GM08714 (cell line): ENCODE results near the gene ITK.
A peak's percentile ranks its signal among the peaks of the same experiment; 100 is the strongest.

Experiments used
- H3K4me3 ChIP-seq: fragments of 200-500 bp; sonication (Bioruptor generic); 2 replicates; pipeline ENCODE4 v1.5.1; 2014; ENCODE audit warnings: mild to moderate bottlenecking, low read length, inconsistent platforms
- ZNF274 ChIP-seq: IDR thresholded peaks from 2 replicates; pipeline ENCODE4 v1.6.1; 2012; ENCODE audit warnings: mild to moderate bottlenecking, low read depth, low read length

ITK gene

GRCh38 chr5:157213527-157214243 is 33.0 kb downstream of the ITK start:
- no peak for TF ChIP-seq ZNF274
- H3K4me3 ChIP-seq = no peak overlapping the region

- no peak overlapping the region for H3K4me3 ChIP-seq
- TF ChIP-seq ZNF274 = no peak
These were observed 33.8 kb downstream of the ITK start for GRCh38 chr5:157214415-157214814.

GRCh38 chr5:157214861-157215513 is 34.3 kb downstream of the ITK start:
- no peak for TF ChIP-seq ZNF274
- H3K4me3 ChIP-seq = peak overlapping the region; percentile 47; the same call in 1 of the 2 replicates

DNA sequence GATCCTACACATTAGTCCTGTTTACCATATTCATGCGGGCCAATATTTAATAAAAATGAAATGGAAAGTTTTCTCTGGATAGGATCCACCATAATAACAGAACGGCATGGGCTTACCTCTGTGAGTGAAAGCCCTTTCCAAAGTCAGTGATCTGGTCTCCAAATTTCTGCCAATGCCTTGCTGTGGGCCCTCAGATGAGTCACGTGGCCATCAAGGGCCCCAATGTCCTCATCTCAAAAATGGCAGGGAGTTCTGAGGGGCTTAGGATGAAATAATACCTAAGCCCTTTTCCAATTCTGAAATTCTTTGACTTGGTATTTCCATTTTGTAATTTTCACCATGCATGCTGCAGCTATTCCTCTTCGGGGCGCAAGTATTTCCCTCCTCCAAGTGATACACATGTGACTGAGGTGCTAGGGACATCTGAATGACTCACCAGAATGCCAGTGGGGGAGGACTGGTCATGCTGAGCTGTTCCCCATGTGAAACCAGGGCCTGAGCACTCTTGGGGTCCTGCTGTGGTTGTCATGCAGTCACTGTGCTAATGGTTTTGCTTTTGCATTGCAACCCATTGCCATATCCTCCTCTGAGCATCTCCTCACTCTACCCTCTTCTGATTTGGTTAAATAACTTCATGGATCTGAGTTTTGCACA is 35.0 kb downstream of the ITK start:
- no peak overlapping the region for H3K4me3 ChIP-seq
- TF ChIP-seq ZNF274 = no peak

- TF ChIP-seq ZNF274 = no peak
- H3K4me3 ChIP-seq = no peak overlapping the region
These were observed 35.9 kb downstream of the ITK start for GRCh38 chr5:157216391-157217142.

GRCh38 chr5:157217289-157218024 is 36.8 kb downstream of the ITK start:
- no peak for TF ChIP-seq ZNF274
- H3K4me3 ChIP-seq = no peak overlapping the region

DNA sequence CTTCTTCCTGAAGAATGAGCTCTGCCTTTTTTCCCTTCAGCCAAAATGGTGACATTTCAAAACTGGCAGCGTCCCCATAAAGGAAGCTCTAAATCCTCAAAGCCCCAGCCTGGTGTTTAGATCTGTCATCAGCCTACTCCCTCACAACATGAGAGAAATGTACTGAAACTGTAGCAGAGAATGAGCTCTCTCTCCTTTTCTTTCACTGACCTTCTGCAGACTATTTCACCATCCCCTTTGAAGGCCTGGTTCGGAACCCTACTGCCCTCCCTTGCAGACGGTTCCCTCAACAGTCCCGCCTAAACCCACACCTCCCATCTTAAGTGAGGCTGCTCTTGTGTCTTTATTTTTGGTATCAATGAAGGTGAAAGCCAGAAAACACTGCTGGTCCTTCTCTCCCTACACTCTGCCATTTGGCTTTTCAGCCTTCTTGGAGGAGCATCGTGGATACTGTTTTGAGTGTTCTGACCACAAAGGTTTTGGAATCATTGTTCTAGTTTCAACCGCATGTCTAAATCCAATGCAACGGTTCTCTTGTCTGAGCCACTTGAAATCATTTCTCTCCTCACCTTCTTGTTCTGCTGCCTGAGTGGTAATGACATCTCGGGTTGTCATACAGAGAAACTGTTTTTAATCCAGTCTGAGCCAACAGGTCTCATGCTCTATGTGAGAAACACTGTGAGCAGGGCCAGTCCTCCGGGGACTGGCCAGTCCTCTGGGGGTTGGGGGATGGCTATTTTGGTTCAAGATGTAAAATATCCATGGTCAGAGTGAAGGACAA is 39.0 kb downstream of the ITK start:
- no peak for TF ChIP-seq ZNF274

DNA sequence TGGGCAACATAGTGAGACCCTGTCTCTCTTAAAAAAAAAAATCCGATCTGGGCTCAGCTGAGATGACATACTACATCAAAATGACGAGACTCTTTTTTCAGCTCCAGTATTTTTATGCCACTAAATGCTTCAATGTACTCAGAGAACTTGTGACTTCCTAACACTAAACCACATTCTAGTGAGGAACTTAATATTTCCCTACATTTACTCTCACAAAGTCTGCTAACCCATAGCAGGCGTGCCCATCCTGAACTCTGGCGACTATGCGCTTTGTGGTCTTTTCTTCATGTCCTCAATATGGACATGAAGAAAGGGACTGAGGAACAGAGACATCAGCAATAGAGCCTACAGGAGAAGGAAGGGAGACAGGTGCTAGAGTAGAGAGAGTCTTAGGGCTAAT is 41.3 kb downstream of the ITK start:
- no peak for TF ChIP-seq ZNF274
- no peak overlapping the region for H3K4me3 ChIP-seq

More for the DNA sequence above, 39.0 kb downstream of the ITK start:
- no peak overlapping the region for H3K4me3 ChIP-seq

GRCh38 chr5:157222506-157223230 is 42.0 kb downstream of the ITK start:
- H3K4me3 ChIP-seq = no peak overlapping the region
- no peak for TF ChIP-seq ZNF274

DNA sequence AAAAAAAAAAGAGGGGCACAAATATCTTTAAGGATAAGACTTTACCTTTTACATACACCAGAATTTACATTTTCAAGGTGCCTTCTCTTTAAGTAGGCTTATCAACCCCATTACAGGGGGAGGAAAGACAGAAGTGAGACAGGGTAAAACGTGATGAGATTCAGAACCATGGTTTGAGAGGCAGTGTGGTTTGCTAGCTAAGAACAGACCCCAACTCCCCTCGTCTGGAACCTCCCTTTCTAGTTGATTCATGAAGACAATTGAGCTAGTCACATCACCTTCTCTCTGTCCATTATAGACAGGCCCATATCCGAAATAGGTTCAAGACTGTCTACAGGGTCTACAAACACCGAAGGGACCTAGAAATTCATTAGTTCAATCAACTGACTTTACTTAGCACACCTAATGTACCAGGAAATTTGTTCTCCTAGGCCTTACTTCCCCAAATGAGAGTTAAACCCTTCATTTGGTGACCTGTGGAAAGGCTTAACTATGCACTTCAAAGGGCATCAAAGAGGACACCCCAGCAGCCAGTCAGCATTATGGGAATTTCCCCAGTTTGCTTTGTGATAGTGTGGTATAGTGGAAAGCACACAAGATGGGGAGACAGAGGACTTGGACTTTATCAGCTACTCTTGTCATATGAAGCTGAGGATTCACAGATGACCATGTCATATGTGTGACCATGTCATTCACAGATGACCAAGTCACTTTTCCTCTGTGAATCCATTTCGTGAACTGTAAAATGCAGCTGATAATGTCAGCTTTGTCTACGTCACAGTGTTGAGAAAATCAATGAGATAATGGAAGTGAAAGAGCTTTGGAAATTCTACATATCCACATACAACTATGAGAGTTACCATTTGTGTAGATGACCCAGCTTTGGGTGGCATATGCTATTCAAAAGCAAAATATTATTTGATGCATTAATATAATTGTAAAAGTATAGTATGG is 45.1 kb downstream of the ITK start:
- H3K4me3 ChIP-seq = no peak overlapping the region
- no peak for TF ChIP-seq ZNF274

GRCh38 chr5:157230610-157231009 is 50.0 kb downstream of the ITK start:
- H3K4me3 ChIP-seq = no peak overlapping the region
- TF ChIP-seq ZNF274 = no peak
